ENCODE measurements around the gene MYBPC2. TPM values are rescaled to one million over a fixed set of nuclear protein-coding genes. Genes with fewer than 3 reads are reported as not detected.

The MYBPC2 gene
- total RNA-seq, 2 experiments from 2014 or later, result 0.11 to 0.59 TPM

GRCh38 chr19:50444059-50444458, 11.4 kb downstream of the MYBPC2 start:
- H3K4me3 Mint-ChIP-seq, result no peak overlapping the region
- H3K36me3 Mint-ChIP-seq (ENCODE audit: low read depth), result no peaks in the 10 kb centered on the region
- DNase-seq (no peak), ATAC-seq (no peak)
- intact Hi-C loops (cut with micrococcal nuclease), result no loop called here
- ChIA-PET CTCF (no interaction called here), POLR2A (no interaction called here)
- H3K27ac Mint-ChIP-seq, result no peak overlapping the region
- H3K27me3 Mint-ChIP-seq, result peaks cover 2% of the 10 kb centered on the region
- H3K9me3 Mint-ChIP-seq, result no peaks in the 10 kb centered on the region
- no peak for TF ChIP-seq CTCF (IDR thresholded peaks at IDR 0.05)
- no peaks in the 10 kb centered on the region for H3K4me1 Mint-ChIP-seq (ENCODE audit: low read depth)

- Mint-ChIP-seq H3K4me1 (ENCODE audit: low read depth) (no peaks in the 10 kb centered on the region), H3K27ac (no peak overlapping the region), H3K9me3 (no peaks in the 10 kb centered on the region), H3K27me3 (peaks cover 8% of the 10 kb centered on the region), H3K4me3 (no peak overlapping the region), H3K36me3 (ENCODE audit: low read depth) (no peaks in the 10 kb centered on the region)
- POLR2A ChIA-PET, result interaction anchor here (1.3 kb wide), 1 partner anchor 32 kb away, joined by 5 read pairs; no protein-coding TSS in a partner anchor
- intact Hi-C loops (cut with micrococcal nuclease), result no loop called here
- no peak for TF ChIP-seq CTCF (IDR thresholded peaks at IDR 0.05)
- DNase-seq, result no peak
- no peak for ATAC-seq
- CTCF ChIA-PET, result no interaction called here
Observed at GRCh38 chr19:50447053-50447452, 14.4 kb downstream of the MYBPC2 start.

GRCh38 chr19:50447750-50448149, 15.1 kb downstream of the MYBPC2 start:
- TF ChIP-seq CTCF (IDR thresholded peaks at IDR 0.05), result no peak
- H3K27ac Mint-ChIP-seq, result no peak overlapping the region
- no peaks in the 10 kb centered on the region for H3K4me1 Mint-ChIP-seq (ENCODE audit: low read depth)
- no peak overlapping the region for H3K4me3 Mint-ChIP-seq
- ATAC-seq (no peak), DNase-seq (no peak)
- CTCF ChIA-PET, result interaction anchor here (1.5 kb wide), 1 partner anchor 13 kb away, joined by 4 read pairs; no protein-coding TSS in a partner anchor
- no peaks in the 10 kb centered on the region for H3K9me3 Mint-ChIP-seq
- no peaks in the 10 kb centered on the region for H3K36me3 Mint-ChIP-seq (ENCODE audit: low read depth)
- peaks cover 9% of the 10 kb centered on the region for H3K27me3 Mint-ChIP-seq
- POLR2A ChIA-PET, result interaction anchor here (1.2 to 1.3 kb wide), 2 partner anchors 26 to 32 kb away, joined by 4 to 5 read pairs; no protein-coding TSS in a partner anchor
- intact Hi-C loops (cut with micrococcal nuclease), result no loop called here

GRCh38 chr19:50449236-50449899, 16.7 kb downstream of the MYBPC2 start:
- peaks cover 10% of the 10 kb centered on the region for H3K27me3 Mint-ChIP-seq
- H3K27ac Mint-ChIP-seq, result no peak overlapping the region
- CTCF ChIA-PET, result interaction anchor here (0.7 to 1.1 kb wide), 2 partner anchors 11 to 60 kb away, joined by 4 to 6 read pairs; no protein-coding TSS in a partner anchor
- DNase-seq (no peak), ATAC-seq (no peak)
- intact Hi-C loops (cut with micrococcal nuclease), result no loop called here
- TF ChIP-seq CTCF (IDR thresholded peaks at IDR 0.05), result no peak
- no peaks in the 10 kb centered on the region for H3K4me1 Mint-ChIP-seq (ENCODE audit: low read depth)
- H3K4me3 Mint-ChIP-seq, result no peak overlapping the region
- no peaks in the 10 kb centered on the region for H3K9me3 Mint-ChIP-seq
- no peaks in the 10 kb centered on the region for H3K36me3 Mint-ChIP-seq (ENCODE audit: low read depth)
- POLR2A ChIA-PET, result no interaction called here
